Spleen (tissue), 7 donors: ENCODE results near the gene RAMP2.

ENCODE experiments used
- CTCF ChIP-seq, 11 experiments: fragments of 200-600 bp in 7 of 11; fragments of 450-650 bp in 4 of 11; sonication (generic) in 4 of 11; IDR thresholded peaks in 8 of 11; conservative IDR thresholded peaks in 3 of 11; 1 replicate in 7 of 11; 2 replicates in 4 of 11; pipeline versions ENCODE4 v1.4.0 to v1.8.0; 2016 to 2021; ENCODE audit warnings: antibody characterized with exemption in 11 of 11, inconsistent platforms in 4 of 11, mild to moderate bottlenecking in 1 of 11
- POLR2A ChIP-seq, 3 donors: fragments of 450-650 bp; IDR thresholded peaks; one replicate each; pipeline ENCODE4 v1.5.1; 2017; ENCODE audit warnings: antibody characterized with exemption in 3 of 3, mild to moderate bottlenecking in 1 of 3
- POLR2AphosphoS5 ChIP-seq, 3 donors: sonication (generic); formaldehyde crosslinking; IDR thresholded peaks; one replicate each; pipeline ENCODE4 v1.5.1; 2017; ENCODE audit warnings: antibody characterized with exemption in 3 of 3
- donor health status: DM: no; HTN: no; CAD: no; lungs with moderate emphysema.
- donor health status: DM: no; HTN: no; CAD: no.
- donor health status: DM: no; HTN: no; CAD: no.

DNA sequence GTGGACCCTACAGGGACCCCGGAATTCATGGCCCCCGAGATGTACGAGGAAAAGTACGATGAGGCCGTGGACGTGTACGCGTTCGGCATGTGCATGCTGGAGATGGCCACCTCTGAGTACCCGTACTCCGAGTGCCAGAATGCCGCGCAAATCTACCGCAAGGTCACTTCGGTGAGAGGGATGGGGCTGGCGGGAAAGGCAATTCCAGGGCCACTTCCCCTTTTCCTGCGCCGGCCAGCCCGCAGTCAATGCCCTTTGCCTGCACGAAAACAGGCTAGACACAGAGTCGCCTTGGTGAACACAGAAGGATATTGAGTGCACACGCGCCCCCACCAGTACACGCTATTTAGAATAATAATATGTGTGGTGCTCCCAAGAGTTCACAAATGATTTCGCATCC is 23.4 kb downstream of the RAMP2 start:
- TF ChIP-seq CTCF (IDR thresholded peaks at IDR 0.05 in 8 of 11, conservative IDR thresholded peaks at IDR 0.05 in 3 of 11) = no peak
- peak in 1 of 3 donors; percentile 25 for TF ChIP-seq POLR2AphosphoS5 (IDR thresholded peaks at IDR 0.05)
- no peak for TF ChIP-seq POLR2A (IDR thresholded peaks at IDR 0.05)
